Endothelial cell of umbilical vein (primary cell): ENCODE data around the gene TIGD4. TPM values are rescaled to one million over a fixed set of nuclear protein-coding genes. Genes with fewer than 3 reads are reported as not detected.

ENCODE experiments used
- BruUV-seq: library from RNA; stranded (reverse); fragments of 400-500 nt; replicated peaks from 2 replicates; lab custom pipeline; 2021; lab: Mats Ljungman, UMichigan
- CTCF ChIA-PET: fragments of 300-600, 350-600 bp; sonication (Branson Sonifier 250); formaldehyde crosslinking; loops from one replicate; lab custom pipeline; 2021; ENCODE audit warnings: antibody characterized with exemption, inconsistent platforms; lab: Charles Lee
- POLR2A ChIA-PET: fragments of 300-600, 350-600 bp; sonication (Branson Sonifier 250); formaldehyde crosslinking; loops from one replicate; lab custom pipeline; 2021; ENCODE audit warnings: antibody characterized with exemption, inconsistent platforms; lab: Charles Lee
- DNase-seq: peaks from one replicate; pipeline ENCODE4 v3.0.0-alpha.2; 2011; ENCODE audit warnings: low read depth, low spot score
- FAIRE-seq: peaks from 2 replicates; lab custom pipeline; 2011; peaks lifted over from hg19 to GRCh38; lab: Jason Lieb, UNC
- H2AFZ ChIP-seq: 2 replicates; pipeline ENCODE4 v1.6.0; 2012; ENCODE audit warnings: low read depth, low read length, control low read depth, inconsistent platforms
- H3K27ac ChIP-seq: 2 replicates; pipeline ENCODE4 v1.5.1; 2011; ENCODE audit warnings: low read depth, mild to moderate bottlenecking, control low read depth, low read length, moderate library complexity; ENCODE audit not compliant: insufficient read depth
- H3K27me3 ChIP-seq, 2 experiments: 2 replicates each; pipeline versions ENCODE4 v1.6.0 to v1.6.1; 2011; ENCODE audit warnings: low read length in 2 of 2, mixed read lengths in 1 of 2; ENCODE audit not compliant: control insufficient read depth in 2 of 2, insufficient read depth in 2 of 2
- H3K36me3 ChIP-seq, 2 experiments: 2 replicates in 1 of 2; 3 replicates in 1 of 2; pipeline ENCODE4 v1.5.1; 2011; ENCODE audit warnings: low read length in 2 of 2, mild to moderate bottlenecking in 1 of 2, moderate library complexity in 1 of 2; ENCODE audit not compliant: control insufficient read depth in 2 of 2, insufficient read depth in 2 of 2; ENCODE audit errors: extremely low read depth in 1 of 2
- H3K4me1 ChIP-seq: 3 replicates; pipeline ENCODE4 v1.5.1; 2011; ENCODE audit warnings: mild to moderate bottlenecking, low read length; ENCODE audit not compliant: control insufficient read depth, insufficient read depth; ENCODE audit errors: extremely low read depth
- H3K4me2 ChIP-seq: 2 replicates; pipeline ENCODE4 v1.6.1; 2011; ENCODE audit warnings: low read length, control low read depth, mixed read lengths; ENCODE audit not compliant: insufficient read depth
- H3K4me3 ChIP-seq, 3 experiments: fragments of 200-600 bp in 1 of 3; sonication (generic), shearing (Covaris generic) in 1 of 3; replicated peaks in 1 of 3; 2 replicates each; pipeline ENCODE4 v1.5.1; 2011 to 2016; ENCODE audit warnings: control low read depth in 3 of 3, low read length in 3 of 3, mild to moderate bottlenecking in 2 of 3, inconsistent platforms in 1 of 3, low read depth in 1 of 3, moderate library complexity in 1 of 3; ENCODE audit not compliant: insufficient read depth in 1 of 3
- H3K79me2 ChIP-seq: 2 replicates; pipeline ENCODE4 v1.6.0; 2012; ENCODE audit warnings: low read length, inconsistent platforms; ENCODE audit not compliant: control insufficient read depth, insufficient read depth
- H3K9ac ChIP-seq: replicated peaks from 2 replicates; pipeline ENCODE3; 2011; ENCODE audit warnings: low read length, control low read depth; ENCODE audit not compliant: insufficient read depth; ENCODE audit errors: extremely low read depth
- H3K9me1 ChIP-seq: replicated peaks from 3 replicates; pipeline ENCODE4 v1.6.0; 2011; ENCODE audit warnings: mild to moderate bottlenecking, low read length; ENCODE audit not compliant: control insufficient read depth, insufficient read depth; ENCODE audit errors: extremely low read depth
- H3K9me3 ChIP-seq: replicated peaks from 2 replicates; pipeline ENCODE4 v1.5.1; 2012; ENCODE audit warnings: low read length, inconsistent platforms; ENCODE audit not compliant: control insufficient read depth, insufficient read depth
- H4K20me1 ChIP-seq: replicated peaks from 2 replicates; pipeline ENCODE3; 2011; ENCODE audit warnings: mild to moderate bottlenecking, low read length; ENCODE audit not compliant: control insufficient read depth, insufficient read depth; ENCODE audit errors: extremely low read depth
- CTCF ChIP-seq, 2 donors: IDR thresholded peaks; 1 replicate in 1 of 2; 2 replicates in 1 of 2; pipeline ENCODE4 v1.5.1; 2011; ENCODE audit warnings: low read length in 2 of 2, mild to moderate bottlenecking in 2 of 2, moderate library complexity in 2 of 2, control low read depth in 1 of 2, inconsistent platforms in 1 of 2, low read depth in 1 of 2; ENCODE audit not compliant: insufficient read depth in 1 of 2; ENCODE audit errors: extremely low read depth in 1 of 2
- EZH2 ChIP-seq: IDR thresholded peaks from 2 replicates; pipeline ENCODE4 v1.6.1; 2012; ENCODE audit warnings: borderline replicate concordance, low read depth, mild to moderate bottlenecking, moderate library complexity, low read length, inconsistent platforms; ENCODE audit not compliant: severe bottlenecking
- FOS ChIP-seq: IDR thresholded peaks from 2 replicates; pipeline ENCODE4 v1.6.1; 2011; ENCODE audit warnings: mild to moderate bottlenecking, low read length, moderate library complexity, borderline replicate concordance; ENCODE audit not compliant: insufficient read depth
- GATA2 ChIP-seq: IDR thresholded peaks from 2 replicates; pipeline ENCODE4 v1.7.0; 2011; ENCODE audit warnings: low read depth, mild to moderate bottlenecking, moderate library complexity, mixed read lengths, low read length; ENCODE audit not compliant: insufficient read length, insufficient read depth
- JUN ChIP-seq: IDR thresholded peaks from 2 replicates; pipeline ENCODE4 v1.6.1; 2011; ENCODE audit warnings: borderline replicate concordance, low read depth; ENCODE audit not compliant: insufficient read length, insufficient read depth
- MAX ChIP-seq: IDR thresholded peaks from 2 replicates; pipeline ENCODE4 v1.6.1; 2011; ENCODE audit not compliant: insufficient read depth, insufficient read length
- MYC ChIP-seq: IDR thresholded peaks from one replicate; pipeline ENCODE4 v1.6.1; 2011; ENCODE audit warnings: mild to moderate bottlenecking, low read depth, low read length
- POLR2A ChIP-seq: IDR thresholded peaks from 2 replicates; pipeline ENCODE4 v1.6.1; 2012; ENCODE audit warnings: low read depth, mild to moderate bottlenecking, control low read depth, low read length
- POLR2AphosphoS5 ChIP-seq: IDR thresholded peaks from 2 replicates; pipeline ENCODE4 v1.6.1; 2012; ENCODE audit warnings: low read depth, mild to moderate bottlenecking, control low read depth, low read length, moderate library complexity; ENCODE audit not compliant: insufficient read depth
- dilution Hi-C: fragments of 300-500 bp; cut with MboI; formaldehyde crosslinking; loops from one replicate; pipeline ENCODE4 v1.15.0; 2019; ENCODE audit warnings: low sequenced_read_pairs; ENCODE audit not compliant: extremely low pct_ligation_motif_present
- intact Hi-C: fragments of 100-400 bp; cut with micrococcal nuclease; formaldehyde crosslinking; loops from one replicate; pipeline ENCODE4 v1.10.0; 2022
- polyA plus RNA-seq, 4 experiments: library from polyadenylated mRNA; depleted of rRNA in 3 of 4; stranded (reverse) in 3 of 4; unstranded in 1 of 4; fragments of >200 nt; gene quantifications; 2 replicates each; pipeline versions ENCODE4 v1.2.1 to v1.2.3, GENCODE V29; 2011 to 2012; ENCODE audit warnings: missing spikeins in 1 of 4
- total RNA-seq: library from RNA; stranded (reverse); gene quantifications from 2 replicates; pipeline ENCODE4 v1.2.3, GENCODE V29; 2021

The TIGD4 gene
- total and polyA plus RNA-seq, 2 donors (not counting 3 experiments of a cell fraction or from before 2014, with no cell fraction given): 0.03 to 0.18 TPM

- H3K4me2 ChIP-seq: no peak overlapping the region
- BruUV-seq: no TSS peak
- no peak overlapping the region for H3K27ac ChIP-seq
- TF ChIP-seq CTCF (IDR thresholded peaks at IDR 0.05; ENCODE audit: extremely low read depth in 1 of 2, insufficient read depth in 1 of 2, low read depth in 1 of 2, low read length in 2 of 2) (no peak), POLR2AphosphoS5 (no peak), GATA2 (no peak), FOS (no peak), JUN (no peak), MAX (no peak), POLR2A (no peak), MYC (no peak), EZH2 (no peak)
- H3K36me3 ChIP-seq: no peaks in the 10 kb centered on the region
- dilution Hi-C loops: no loop called here
- no peak overlapping the region for H3K9ac ChIP-seq
- H3K9me1 ChIP-seq: no peaks in the 10 kb centered on the region
- CTCF ChIA-PET: interaction anchor here (0.8 kb wide), 1 partner anchor 11 kb away, joined by 3 read pairs; no protein-coding TSS in a partner anchor
- peaks cover 2% of the 10 kb centered on the region for H3K79me2 ChIP-seq
- peaks cover 4% of the 10 kb centered on the region for H3K4me1 ChIP-seq
- H3K9me3 ChIP-seq: no peaks in the 10 kb centered on the region
- no peak for DNase-seq
- FAIRE-seq: no peak
- intact Hi-C loops: no loop called here
- no peaks in the 10 kb centered on the region for H3K27me3 ChIP-seq
- no peaks in the 10 kb centered on the region for H4K20me1 ChIP-seq
- no peak overlapping the region for H2AFZ ChIP-seq
- POLR2A ChIA-PET: no interaction called here
- no peak overlapping the region for H3K4me3 ChIP-seq
These were observed 40.5 kb upstream of the TIGD4 start for GRCh38 chr4:152820073-152820472.
